Posterior cingulate gyrus (tissue), 11 donors: ENCODE data around the gene TIMM8A.
"Not testable (repeated sequence)": the region's sequence is repeated elsewhere in the genome, so short reads cannot be mapped to it uniquely, and the experiment has no call there.

Source experiments
- DNase-seq, 10 donors: peaks; one replicate each; pipeline versions ENCODE4 v3.0.0 to v3.0.0-alpha.2; 2020 to 2021; ENCODE audit warnings: mixed read lengths in 3 of 10
- intact Hi-C: fragments of 100-400 bp; cut with DNase I; formaldehyde crosslinking; loops from one replicate; pipeline ENCODE4 v1.15.1; 2023

Gene TIMM8A

DNA sequence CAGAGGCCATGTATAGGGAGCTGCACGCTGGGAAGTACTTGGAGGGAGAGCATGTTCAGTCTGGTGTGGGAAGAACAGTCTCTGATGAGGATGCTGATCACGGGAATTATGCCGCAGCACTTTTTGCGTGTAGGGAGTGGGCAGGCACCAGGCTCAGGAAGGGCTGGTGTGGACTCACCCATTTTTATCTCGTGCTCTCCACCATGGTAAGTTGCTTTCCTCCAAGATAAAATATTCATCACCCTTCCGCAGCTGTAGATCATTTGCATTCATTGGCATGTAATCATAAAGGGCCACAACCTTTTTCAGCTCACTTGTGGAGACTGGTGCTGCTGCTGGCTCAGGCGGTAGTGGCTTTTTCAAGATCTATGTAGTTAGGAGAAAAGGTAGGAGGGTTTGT is 11.8 kb upstream of the TIMM8A start:
- no peak for DNase-seq
- intact Hi-C loops, result no loop called here

DNA sequence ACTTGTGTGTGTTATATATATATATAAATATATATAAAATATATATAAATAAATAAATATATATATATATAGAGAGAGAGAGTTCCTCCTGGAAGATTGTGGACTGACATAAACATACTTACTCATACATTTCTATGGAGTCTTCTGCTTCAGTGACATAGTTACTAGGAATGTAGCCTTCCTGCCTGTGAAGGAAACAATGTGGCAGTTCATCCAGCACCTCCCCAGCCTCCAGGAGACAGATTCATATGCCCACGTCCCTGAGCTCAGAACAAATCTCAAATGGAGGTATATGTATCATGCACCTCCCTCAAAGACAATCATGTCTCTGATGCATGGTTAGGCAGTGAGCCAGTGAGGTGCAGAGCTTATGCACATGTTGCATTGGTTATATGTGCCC is 11.4 kb upstream of the TIMM8A start:
- no peak for DNase-seq
- intact Hi-C loops, result no loop called here

DNA sequence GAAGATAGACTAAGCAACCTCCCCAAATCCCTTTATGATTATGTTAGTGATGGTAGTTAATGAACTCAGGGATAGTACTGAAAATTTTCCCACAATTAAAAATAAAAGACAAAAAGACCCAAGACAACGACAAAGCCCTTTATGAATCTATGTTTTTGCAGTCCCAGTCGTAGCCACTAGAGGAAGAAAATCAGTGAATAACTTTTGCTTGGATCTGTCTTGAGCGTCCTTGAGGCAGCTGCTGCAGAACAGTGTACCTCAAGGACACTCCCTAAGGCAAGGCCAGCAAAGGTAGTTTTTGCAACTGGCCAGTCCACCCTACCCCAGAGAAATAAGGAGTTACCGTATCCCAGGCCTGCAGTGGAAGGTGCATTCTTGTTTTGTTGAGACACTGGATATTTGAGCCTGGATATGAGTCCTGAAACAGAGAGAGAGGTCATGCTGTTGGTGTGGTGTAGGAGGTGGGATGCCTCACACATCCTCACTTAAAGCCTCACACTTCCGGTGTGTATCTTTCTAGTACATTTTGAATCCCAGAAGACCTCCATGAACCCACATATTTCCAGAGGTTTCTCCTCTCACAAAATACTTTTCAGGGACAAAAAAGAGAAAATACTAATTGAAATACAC is 8.7 kb upstream of the TIMM8A start:
- DNase-seq, result no peak
- intact Hi-C loops, result no loop called here

DNA sequence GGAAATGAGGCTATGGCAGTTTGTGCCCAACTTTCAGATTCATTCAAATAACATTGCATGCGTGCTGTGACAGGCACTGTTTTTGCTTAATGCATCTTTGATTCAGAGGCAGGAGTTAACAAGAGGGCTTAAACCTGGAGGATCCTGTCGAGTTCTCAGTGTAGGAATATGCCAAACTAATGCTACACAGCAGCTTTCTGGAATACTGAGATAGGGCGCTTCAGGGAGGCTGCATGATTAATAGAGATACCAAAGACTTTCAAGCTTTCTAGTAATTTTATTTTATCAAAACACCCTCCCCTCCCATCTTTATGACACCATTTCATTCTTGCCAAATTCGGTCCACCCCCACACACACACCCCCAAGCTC is 636 bp upstream of the TIMM8A start:
- intact Hi-C loops, result no loop called here

DNA sequence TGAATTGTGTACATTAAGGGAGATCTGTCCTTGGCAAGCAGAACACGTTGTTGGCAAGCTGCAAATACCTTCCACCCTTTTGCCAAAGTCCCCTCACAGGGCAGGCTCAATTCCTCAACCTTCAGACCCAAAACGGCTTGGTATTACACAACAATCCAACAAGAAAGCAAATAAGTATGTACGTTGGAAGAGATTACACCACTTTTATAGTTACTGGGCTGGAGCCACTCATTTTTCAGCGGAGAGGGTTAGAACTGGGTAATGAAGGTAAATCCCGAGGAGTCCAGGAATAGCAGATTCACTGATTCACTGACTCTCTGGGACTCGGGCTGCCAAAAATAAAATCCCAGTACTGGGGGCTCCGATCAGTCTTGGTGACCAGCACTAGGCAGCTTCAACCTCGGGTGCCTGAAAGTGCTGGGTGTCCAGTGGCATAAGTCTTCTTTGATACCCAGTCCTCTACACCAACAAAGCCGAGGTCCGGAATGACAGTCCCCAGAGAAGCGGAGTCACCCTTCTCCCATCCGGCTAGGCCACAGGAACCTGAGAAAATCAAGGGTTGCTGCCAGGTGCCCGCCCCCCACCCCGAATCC is 587 bp downstream of the TIMM8A start:
- intact Hi-C loops, result no loop called here
- peak in 1 of 10 donors; percentile 12 for DNase-seq

More for the DNA sequence above, 636 bp upstream of the TIMM8A start:
- no peak for DNase-seq

DNA sequence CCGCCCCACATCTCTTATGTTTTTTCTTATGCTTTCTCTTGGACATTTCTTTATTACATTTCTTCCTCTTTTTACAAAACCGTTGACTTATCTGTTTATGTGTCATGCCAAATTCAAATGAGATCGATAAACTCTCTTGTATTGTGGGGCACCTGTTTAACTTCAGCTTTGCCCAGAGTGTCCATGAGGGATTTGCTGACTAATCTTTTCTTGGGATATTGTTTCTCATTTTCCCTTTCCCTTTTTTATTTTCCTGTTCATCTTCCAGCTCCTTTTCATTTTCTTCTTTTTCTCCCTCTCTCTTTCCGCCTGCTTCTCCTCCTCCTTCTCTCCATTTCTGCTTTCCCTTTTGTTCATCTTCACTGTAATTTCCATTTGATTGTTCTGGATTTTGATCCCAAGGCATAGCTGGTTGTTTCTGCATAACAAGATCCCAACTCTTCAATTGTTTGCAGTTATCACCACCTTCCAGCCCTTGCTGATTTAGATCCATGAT is 10.7 kb downstream of the TIMM8A start:
- no peak for DNase-seq
- intact Hi-C loops, result no loop called here

DNA sequence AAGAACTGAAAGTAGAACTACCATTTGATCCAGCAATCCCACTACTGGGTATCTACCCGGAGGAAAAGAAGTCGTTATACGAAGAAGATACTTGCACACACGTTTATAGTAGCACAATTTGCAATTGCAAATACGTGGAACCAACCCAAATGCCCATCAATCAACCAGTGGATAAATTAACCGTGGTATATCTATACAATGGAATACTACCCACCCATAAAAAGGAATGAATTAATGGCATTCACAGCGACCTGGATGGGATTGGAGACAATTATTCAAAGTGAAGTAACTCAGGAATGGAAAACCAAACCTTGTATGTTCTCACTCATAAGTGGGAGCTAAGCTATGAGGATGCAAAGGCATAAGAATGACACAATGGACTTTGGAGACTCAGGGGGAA is 14.2 kb downstream of the TIMM8A start:
- DNase-seq, intact Hi-C loops: not testable (repeated sequence)

DNA sequence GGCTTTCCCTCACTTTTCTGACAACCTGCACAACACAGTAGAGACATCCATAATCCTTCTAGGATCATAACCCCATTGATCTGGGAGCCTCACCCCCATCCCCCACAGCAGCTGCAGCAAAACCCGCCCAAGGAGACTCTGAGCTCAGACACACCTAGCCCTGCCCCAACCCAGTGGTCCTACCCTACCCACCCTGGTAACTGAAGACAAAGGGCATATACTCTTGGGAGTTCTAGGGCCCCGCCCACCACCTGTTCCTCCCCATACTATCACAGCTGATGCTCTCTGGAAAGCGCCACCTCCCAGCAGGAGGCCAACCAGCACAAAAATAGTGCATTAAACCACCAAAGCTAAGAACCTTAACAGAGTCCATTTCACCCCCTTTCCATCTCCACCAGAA is 21.9 kb downstream of the TIMM8A start:
- DNase-seq, intact Hi-C loops: not testable (repeated sequence)

DNA sequence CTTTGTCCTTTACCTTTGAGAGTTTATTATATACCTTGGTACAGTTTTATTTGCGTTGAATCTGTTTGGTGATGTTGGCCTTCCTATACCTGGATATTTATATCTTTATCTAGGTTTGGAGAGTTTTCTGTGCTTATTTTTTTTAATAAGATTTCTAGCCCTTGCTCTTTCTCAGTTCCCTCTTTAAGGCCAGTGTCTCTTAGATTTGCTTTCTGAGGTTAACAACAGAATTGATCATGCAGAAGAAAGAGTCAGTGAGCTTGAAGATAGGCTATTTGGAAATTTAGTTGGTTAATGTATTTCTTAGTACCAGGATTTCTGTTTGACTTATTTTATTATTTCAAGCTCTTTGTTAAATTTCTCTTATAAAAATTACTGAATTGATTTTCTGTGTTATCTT is 44.8 kb downstream of the TIMM8A start:
- no peak for DNase-seq
- intact Hi-C loops, result no loop called here
